HPDE6-E6E7 (cell line): ENCODE results near the gene CHADL.

Experiments used
- DNase-seq: peaks from one replicate; pipeline ENCODE4 v3.0.0; 2011; ENCODE audit warnings: missing footprints; ENCODE audit errors: extremely low spot score

The CHADL gene

GRCh38 chr22:41256254-41257253, 15.8 kb upstream of the CHADL start:
- peak; percentile 67 for DNase-seq

GRCh38 chr22:41254230-41254629, 13.5 kb upstream of the CHADL start:
- no peak for DNase-seq

- DNase-seq = no peak
These were observed 11.6 kb upstream of the CHADL start for GRCh38 chr22:41252365-41252764.

- DNase-seq = no peak
These were observed 9.4 kb upstream of the CHADL start for GRCh38 chr22:41250127-41250526.

- no peak for DNase-seq
These were observed 8.7 kb upstream of the CHADL start for GRCh38 chr22:41249442-41249841.

GRCh38 chr22:41248758-41249157, 8.0 kb upstream of the CHADL start:
- no peak for DNase-seq

- no peak for DNase-seq
These were observed 7.6 kb upstream of the CHADL start for GRCh38 chr22:41248314-41248713.

GRCh38 chr22:41247703-41248102, 7.0 kb upstream of the CHADL start:
- no peak for DNase-seq

GRCh38 chr22:41245917-41246499, 5.3 kb upstream of the CHADL start:
- DNase-seq = no peak

GRCh38 chr22:41243361-41243760, 2.6 kb upstream of the CHADL start:
- DNase-seq = no peak

GRCh38 chr22:41242396-41243117, 1.8 kb upstream of the CHADL start:
- no peak for DNase-seq

GRCh38 chr22:41241133-41241676, 474 bp upstream of the CHADL start:
- no peak for DNase-seq

GRCh38 chr22:41239443-41240128, 1.1 kb downstream of the CHADL start:
- no peak for DNase-seq

GRCh38 chr22:41238570-41239442, 1.9 kb downstream of the CHADL start:
- DNase-seq = no peak

GRCh38 chr22:41237707-41238569, 2.8 kb downstream of the CHADL start:
- DNase-seq = peak; percentile 58

GRCh38 chr22:41237036-41237706, 3.6 kb downstream of the CHADL start:
- no peak for DNase-seq

- no peak for DNase-seq
These were observed 5.7 kb downstream of the CHADL start for GRCh38 chr22:41234815-41235695.

- DNase-seq = no peak
These were observed 9.4 kb downstream of the CHADL start for GRCh38 chr22:41231369-41231768.
